NCI-H2227 treated with DMSO at 0.1 percent for 48 hours (cell line): ENCODE measurements around the gene LRRC47.

ENCODE experiments used
- DNase-seq: peaks from one replicate; lab custom pipeline; 2025; lab: John Stamatoyannopoulos, UW

The LRRC47 gene

GRCh38 chr1:3785456-3786157 is 10.7 kb downstream of the LRRC47 start:
- DNase-seq: no peak

DNA sequence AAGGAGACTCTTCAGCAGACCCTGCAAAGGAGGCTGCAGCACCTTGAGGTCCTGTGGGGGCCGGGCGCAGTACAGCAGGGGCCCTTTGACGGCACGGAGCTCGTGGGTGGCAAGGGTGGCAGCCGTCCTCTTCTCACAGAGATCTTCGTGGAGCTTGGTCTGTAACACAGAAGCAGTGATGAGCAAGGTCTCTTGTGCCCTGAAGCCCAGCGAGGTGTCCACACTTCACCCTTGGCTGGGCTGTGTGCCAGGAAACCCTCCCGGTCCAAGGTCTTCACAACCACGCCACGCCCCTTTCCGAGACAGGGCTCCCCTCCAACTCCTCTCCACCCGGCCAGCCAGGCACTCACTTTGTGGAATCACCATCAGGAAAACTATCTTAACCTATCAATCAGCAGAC is 11.3 kb downstream of the LRRC47 start:
- DNase-seq: no peak

GRCh38 chr1:3783651-3784474 is 12.4 kb downstream of the LRRC47 start:
- no peak for DNase-seq

GRCh38 chr1:3780901-3781300 is 15.4 kb downstream of the LRRC47 start:
- no peak for DNase-seq

GRCh38 chr1:3779912-3780416 is 16.3 kb downstream of the LRRC47 start:
- no peak for DNase-seq

DNA sequence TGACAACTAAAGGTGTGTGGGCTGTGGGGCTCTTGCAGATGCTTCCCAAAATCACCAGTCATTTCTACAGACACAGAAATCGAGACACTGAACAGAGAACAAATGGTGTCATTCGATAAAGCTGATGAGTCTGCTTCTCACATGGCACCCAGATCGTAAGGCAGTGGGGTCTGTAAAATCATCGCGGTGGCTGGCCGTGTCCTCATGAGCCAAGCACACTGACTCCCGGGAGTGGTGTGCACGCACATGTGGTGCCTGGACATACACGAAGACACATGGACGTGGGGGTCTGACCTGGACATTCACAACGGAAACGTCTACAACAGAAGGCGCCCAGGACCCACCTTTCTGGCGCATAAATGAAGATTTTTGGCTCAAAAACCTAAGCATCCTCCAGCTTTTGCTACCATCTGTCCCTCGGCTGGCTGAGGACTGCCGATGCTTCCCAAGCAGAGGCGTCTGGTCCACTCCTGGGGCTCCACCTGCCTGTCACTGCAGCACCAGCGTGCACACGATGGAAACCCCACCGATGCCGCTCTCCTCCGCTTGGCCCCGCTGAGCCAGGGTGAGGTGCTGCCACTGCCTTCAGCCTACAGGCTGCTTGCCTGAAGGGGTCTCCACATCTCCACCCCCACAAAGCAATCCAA is 16.9 kb downstream of the LRRC47 start:
- no peak for DNase-seq

DNA sequence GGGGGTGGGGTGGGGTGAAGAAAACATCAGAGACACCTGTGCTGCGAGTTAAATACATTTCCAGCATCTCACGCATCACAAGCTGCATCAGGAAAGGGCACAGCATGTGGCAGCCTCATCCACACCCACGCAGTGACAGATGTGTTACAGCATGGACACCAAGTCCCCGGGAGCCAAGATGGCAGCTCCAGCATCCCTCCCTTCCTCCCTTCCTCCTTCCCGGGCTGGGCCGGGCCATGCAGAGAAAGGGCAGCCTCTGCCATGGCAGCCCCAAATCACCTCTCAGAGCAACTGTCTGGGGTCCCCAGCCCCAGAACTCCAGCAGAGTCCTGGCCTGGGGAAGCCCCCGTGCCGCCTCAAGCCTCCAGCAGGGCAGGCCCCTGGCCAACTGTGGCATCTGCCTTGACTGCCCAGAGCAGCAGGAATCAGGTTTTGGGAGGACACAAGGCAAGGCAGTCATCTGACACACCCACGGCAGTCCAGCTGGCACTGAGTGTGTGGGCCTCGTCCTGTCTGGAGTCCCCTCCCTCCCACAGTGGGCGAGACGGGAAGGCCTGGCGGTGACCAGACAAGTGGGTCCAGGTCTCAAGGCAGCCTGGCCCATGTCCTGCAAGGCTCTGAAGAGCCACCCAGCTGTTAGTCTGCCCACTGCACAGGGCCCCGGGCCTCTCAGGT is 17.6 kb downstream of the LRRC47 start:
- DNase-seq: no peak

DNA sequence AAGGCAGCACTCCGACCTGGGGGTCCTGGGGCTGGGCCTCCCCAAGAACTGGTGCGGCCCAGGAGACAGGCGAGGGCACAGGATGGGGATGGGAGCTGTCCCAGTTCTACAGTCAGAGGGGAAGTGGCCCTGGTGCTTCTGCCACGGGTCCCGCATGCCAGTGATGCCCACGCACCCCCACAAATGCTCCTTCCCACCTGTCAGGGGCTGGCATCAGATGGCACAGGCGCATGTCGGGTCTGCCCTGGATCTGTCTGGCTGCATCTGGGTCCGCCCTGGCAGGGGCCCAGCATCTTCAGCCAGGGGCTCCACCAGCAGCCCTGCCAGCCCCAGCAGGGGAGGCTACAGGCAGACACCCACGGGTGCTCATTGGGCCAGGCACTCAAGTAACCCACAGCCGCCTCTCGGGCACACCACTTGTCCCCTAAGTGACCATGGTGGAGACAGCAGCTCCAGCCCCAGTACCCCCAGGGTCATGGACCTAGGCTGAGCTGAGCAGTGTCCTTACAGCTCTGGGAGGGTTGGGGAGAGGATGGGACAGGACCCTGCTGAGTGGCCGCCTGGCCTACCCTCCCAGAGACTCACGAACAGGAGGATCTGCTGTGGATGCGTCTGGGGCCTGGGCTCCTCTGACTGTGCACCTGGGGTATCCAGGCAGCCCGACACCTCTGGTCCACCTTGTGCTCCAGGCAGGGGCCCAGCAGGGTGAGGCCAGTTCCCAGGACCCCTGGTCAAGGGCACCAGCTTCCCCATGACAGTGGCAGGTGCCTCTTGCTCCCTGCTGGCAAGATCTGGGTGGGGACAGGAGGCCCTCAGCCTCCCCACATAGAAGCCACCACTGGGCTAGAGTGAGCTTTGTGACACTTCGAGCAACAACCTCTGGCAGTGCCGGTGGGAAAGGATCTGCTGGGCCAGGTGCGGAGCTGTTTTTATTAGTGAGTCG is 18.4 kb downstream of the LRRC47 start:
- no peak for DNase-seq

DNA sequence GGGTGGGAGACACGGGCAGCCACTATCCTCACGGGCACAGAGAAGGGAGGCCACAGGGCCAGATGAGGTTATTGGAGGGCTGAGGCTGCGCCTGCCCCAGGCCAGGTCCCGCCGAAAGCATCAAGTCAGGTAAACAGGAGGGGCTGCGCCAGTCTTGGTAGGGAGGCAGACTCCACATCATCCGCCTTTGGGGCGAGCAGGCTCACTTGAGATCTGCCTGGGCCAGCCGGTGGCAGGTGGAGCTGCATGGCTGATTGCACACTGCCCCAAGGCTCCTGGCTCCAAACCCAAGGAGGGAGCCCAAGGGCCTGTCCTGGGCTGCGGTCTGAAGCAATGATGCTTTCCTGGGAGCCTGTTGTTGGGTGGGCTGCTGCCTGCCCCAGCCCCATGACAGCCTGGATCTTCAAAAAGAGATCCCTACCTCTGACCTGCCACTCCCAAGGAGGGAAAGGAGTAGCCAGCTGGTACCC is 19.2 kb downstream of the LRRC47 start:
- DNase-seq: no peak

DNA sequence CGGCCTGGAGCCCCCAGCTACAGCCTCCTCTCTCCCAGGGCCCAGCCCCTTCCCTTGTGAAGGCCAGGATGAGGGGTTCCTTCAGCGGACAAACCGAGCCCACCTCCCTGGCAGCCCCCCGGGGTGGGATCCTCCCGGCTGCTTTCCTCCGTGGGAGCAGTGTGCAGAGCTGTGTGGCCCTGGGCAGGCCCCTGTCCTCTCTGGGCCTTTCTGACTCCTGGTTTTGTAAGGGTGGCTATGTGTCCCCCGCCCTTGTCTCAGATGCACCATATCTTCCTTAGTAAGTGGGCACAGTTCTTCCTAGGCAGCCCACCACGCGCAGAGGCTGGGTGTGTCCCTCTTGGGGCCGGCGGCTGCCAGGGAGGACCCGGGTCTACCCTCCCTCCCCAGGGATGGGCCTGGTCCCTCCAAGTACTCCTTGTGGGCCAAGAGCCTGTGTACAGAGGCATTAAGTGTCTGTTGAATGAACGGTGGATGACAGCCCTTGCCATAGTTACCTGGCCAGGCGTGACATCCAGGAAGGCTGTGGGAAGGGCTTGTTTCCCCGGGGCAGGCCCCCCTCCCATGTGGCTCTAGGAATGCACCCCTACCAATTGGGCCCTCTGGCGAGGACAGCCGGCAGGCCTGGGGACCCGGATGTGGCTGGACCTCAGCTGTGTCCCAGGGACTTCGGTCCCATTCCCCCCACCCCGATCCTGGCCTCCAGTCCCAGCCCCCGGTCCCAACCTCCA is 19.9 kb downstream of the LRRC47 start:
- no peak for DNase-seq

DNA sequence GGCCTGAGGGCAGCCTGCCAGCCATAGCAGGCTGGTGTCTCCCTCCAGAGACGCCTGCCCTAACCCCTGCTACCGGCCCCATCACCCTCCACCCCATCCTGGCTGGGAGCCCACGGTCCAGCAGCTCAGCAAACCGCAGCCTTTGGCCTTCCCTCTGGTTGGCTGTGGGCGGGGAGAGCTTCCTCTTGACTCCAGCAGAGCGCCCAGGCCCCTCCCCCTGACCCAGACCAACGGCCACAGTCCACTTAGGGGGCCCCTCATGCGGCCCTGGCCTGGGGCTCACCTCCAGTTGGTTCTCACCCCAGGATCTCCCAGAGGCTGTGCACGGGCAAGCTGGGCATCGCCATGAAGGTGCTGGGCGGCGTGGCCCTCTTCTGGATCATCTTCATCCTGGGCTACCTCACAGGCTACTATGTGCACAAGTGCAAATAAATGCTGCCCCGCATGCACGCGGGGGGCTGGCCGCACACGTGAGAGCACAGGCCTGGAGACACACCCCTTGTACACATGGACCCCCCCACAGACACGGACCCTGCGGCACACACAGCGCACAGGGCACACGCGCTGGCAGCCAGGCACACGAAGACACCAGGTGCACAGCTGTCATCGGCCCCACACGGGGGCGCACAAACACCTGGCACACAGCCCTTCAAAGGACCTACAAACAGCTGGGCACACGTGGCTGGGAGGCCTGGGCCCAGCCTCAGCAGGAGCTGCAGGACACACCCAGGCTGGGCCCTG is 20.6 kb downstream of the LRRC47 start:
- no peak for DNase-seq

- no peak for DNase-seq
Observed at GRCh38 chr1:3774946-3775489, 21.3 kb downstream of the LRRC47 start.

DNA sequence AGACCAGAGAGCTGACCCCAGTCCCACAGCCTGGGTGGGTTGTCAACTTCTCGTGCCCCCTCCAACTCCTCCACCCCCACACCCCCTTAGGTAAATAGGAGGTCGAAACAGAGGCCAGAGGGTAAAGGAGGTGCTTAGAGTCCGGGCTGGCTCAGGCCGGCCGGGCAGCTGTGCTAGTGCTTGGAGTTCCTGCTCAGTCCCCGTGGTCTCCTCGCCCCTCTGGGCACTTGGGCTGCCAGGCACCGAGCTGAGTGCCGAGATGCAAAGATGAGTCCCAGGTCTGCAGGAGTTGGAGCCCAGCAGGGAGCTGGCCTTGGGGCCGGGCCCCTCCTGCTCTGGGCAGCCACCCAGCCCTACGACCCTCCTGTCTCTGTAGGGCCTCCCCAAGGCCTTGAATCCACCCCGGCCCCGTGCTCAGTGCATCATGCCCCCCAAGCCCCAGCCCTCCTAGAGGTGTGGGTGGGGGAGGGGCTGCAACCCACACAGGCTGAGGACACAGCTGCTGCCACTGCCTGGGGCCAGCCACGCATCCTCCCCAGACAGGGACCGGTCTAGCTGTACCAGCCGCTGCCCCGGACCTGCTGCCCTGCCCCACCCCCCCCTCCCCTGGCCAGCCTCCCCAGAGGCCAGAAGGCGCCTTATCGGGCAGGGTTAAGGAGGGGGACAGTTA is 21.9 kb downstream of the LRRC47 start:
- no peak for DNase-seq

GRCh38 chr1:3773572-3774275 is 22.6 kb downstream of the LRRC47 start:
- DNase-seq: no peak

- DNase-seq: no peak
Observed at GRCh38 chr1:3772715-3773571, 23.4 kb downstream of the LRRC47 start, which contains the start of gene SMIM1. SMIM1 (plus strand) TSS chr1:3772749; CDS start chr1:3775374, 2,625 bp downstream.

GRCh38 chr1:3772027-3772714 is 24.1 kb downstream of the LRRC47 start:
- DNase-seq: no peak
